H1 (cell line): ENCODE measurements around the gene NSD2. TPM values are rescaled to one million over a fixed set of nuclear protein-coding genes. Genes with fewer than 3 reads are reported as not detected.

Experiments used
- BCL11A ChIP-seq, 2 experiments: IDR thresholded peaks; one replicate each; pipeline ENCODE4 v1.6.1; 2011; ENCODE audit warnings: low read depth in 2 of 2, low read length in 2 of 2, mild to moderate bottlenecking in 2 of 2
- CEBPB ChIP-seq: IDR thresholded peaks from 2 replicates; pipeline ENCODE4 v1.6.1; 2012; ENCODE audit warnings: low read depth, low read length
- FOSL1 ChIP-seq: IDR thresholded peaks from 2 replicates; pipeline ENCODE4 v1.6.1; 2011; ENCODE audit warnings: mild to moderate bottlenecking, low read depth, low read length, moderate library complexity; ENCODE audit not compliant: insufficient read depth
- HDAC2 ChIP-seq, 2 experiments: fragments of 300-600 bp in 1 of 2; sonication (generic) in 1 of 2; IDR thresholded peaks; 2 replicates each; pipeline ENCODE4 v1.6.1; 2011 to 2012; ENCODE audit warnings: low read depth in 2 of 2, low read length in 2 of 2, mild to moderate bottlenecking in 2 of 2, moderate library complexity in 2 of 2, borderline replicate concordance in 1 of 2, inconsistent platforms in 1 of 2
- JUN ChIP-seq: IDR thresholded peaks from 2 replicates; pipeline ENCODE4 v1.6.1; 2011; ENCODE audit warnings: low read depth, mild to moderate bottlenecking, improper control_type of control experiment, low read length
- JUND ChIP-seq: IDR thresholded peaks from 2 replicates; pipeline ENCODE4 v1.6.1; 2011; ENCODE audit warnings: mild to moderate bottlenecking, improper control_type of control experiment, low read length
- SIRT6 ChIP-seq: IDR thresholded peaks from one replicate; pipeline ENCODE4 v1.7.1; 2012; ENCODE audit warnings: low read length, inconsistent platforms
- polyA plus RNA-seq, 7 experiments: library from polyadenylated mRNA; depleted of rRNA in 3 of 7; stranded (reverse) in 5 of 7; unstranded in 2 of 7; fragments of >200 nt in 5 of 7; fragments of 200-250 nt in 2 of 7; gene quantifications; 1 replicate in 5 of 7; 2 replicates in 1 of 7; 4 replicates in 1 of 7; pipeline versions ENCODE4 v1.2.1 to v1.2.3, GENCODE V29; 2011 to 2013; ENCODE audit warnings: missing spikeins in 2 of 7, mixed read lengths in 2 of 7
- total RNA-seq: library from RNA; stranded (reverse); fragmentation: NEBNext Ultra II Directional; extraction: Animal tissue kit (Norgen Biotek cat#: 25700); gene quantifications from 2 replicates; pipeline ENCODE4 v1.2.1, GENCODE V29; 2021
- TF ChIP-seq, protein P1 (sequence below): fragments of 300-600 bp; sonication (generic); IDR thresholded peaks from 2 replicates; pipeline ENCODE4 v1.7.1; 2012; ENCODE audit warnings: low read length, moderate library complexity, mild to moderate bottlenecking, inconsistent platforms; ENCODE audit not compliant: insufficient replicate concordance
- TF ChIP-seq, protein P2 (sequence below): IDR thresholded peaks from 2 replicates; pipeline ENCODE4 v1.6.1; 2011; ENCODE audit warnings: low read depth, mild to moderate bottlenecking, low read length; ENCODE audit not compliant: insufficient read depth

The NSD2 gene
- total and polyA plus RNA-seq, 2 of the 8 experiments (the other 6 are each of a cell fraction or from before 2014, with no cell fraction given), result 26.7 to 129 TPM

DNA sequence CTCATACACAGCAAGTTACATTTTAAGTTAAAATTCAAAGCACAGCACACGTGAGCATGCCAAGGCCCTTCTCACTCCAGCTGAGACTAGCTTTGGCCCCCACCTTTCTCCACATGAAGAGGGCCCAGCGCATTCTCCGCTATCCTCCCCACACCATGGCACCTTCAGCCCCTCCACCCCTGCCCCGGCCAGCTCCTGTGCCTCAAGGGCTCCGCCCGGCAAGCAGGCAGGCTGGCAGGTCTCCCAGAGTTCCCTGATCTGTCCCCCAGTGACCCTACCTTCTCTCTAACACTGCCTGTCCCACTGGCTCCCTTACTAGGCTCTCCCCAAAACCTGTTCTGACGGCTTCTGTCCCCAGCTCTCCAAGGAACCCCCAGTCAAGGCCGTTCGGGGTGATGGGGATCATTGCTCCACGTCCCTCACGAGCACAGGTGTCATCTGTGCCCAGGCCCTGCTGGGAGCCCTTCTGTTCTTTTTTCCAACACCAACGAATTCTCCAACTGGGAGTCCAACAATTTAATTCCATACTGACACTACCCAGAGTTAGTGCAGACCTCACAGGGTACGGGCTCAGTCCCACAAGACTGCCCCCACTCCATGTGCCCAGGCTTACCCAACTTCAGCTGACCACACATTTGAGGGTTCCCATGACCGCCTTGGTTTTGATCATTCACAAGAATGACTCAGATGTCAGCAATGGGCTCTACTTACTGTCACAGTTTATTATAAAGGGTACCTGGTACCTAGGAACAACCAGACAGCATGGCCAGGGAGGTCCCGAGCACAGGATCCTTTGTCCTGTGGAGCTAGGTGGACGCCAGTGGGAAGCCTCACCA, 19.4 kb upstream of the NSD2 start (continued):
- TF ChIP-seq, protein P1, sequence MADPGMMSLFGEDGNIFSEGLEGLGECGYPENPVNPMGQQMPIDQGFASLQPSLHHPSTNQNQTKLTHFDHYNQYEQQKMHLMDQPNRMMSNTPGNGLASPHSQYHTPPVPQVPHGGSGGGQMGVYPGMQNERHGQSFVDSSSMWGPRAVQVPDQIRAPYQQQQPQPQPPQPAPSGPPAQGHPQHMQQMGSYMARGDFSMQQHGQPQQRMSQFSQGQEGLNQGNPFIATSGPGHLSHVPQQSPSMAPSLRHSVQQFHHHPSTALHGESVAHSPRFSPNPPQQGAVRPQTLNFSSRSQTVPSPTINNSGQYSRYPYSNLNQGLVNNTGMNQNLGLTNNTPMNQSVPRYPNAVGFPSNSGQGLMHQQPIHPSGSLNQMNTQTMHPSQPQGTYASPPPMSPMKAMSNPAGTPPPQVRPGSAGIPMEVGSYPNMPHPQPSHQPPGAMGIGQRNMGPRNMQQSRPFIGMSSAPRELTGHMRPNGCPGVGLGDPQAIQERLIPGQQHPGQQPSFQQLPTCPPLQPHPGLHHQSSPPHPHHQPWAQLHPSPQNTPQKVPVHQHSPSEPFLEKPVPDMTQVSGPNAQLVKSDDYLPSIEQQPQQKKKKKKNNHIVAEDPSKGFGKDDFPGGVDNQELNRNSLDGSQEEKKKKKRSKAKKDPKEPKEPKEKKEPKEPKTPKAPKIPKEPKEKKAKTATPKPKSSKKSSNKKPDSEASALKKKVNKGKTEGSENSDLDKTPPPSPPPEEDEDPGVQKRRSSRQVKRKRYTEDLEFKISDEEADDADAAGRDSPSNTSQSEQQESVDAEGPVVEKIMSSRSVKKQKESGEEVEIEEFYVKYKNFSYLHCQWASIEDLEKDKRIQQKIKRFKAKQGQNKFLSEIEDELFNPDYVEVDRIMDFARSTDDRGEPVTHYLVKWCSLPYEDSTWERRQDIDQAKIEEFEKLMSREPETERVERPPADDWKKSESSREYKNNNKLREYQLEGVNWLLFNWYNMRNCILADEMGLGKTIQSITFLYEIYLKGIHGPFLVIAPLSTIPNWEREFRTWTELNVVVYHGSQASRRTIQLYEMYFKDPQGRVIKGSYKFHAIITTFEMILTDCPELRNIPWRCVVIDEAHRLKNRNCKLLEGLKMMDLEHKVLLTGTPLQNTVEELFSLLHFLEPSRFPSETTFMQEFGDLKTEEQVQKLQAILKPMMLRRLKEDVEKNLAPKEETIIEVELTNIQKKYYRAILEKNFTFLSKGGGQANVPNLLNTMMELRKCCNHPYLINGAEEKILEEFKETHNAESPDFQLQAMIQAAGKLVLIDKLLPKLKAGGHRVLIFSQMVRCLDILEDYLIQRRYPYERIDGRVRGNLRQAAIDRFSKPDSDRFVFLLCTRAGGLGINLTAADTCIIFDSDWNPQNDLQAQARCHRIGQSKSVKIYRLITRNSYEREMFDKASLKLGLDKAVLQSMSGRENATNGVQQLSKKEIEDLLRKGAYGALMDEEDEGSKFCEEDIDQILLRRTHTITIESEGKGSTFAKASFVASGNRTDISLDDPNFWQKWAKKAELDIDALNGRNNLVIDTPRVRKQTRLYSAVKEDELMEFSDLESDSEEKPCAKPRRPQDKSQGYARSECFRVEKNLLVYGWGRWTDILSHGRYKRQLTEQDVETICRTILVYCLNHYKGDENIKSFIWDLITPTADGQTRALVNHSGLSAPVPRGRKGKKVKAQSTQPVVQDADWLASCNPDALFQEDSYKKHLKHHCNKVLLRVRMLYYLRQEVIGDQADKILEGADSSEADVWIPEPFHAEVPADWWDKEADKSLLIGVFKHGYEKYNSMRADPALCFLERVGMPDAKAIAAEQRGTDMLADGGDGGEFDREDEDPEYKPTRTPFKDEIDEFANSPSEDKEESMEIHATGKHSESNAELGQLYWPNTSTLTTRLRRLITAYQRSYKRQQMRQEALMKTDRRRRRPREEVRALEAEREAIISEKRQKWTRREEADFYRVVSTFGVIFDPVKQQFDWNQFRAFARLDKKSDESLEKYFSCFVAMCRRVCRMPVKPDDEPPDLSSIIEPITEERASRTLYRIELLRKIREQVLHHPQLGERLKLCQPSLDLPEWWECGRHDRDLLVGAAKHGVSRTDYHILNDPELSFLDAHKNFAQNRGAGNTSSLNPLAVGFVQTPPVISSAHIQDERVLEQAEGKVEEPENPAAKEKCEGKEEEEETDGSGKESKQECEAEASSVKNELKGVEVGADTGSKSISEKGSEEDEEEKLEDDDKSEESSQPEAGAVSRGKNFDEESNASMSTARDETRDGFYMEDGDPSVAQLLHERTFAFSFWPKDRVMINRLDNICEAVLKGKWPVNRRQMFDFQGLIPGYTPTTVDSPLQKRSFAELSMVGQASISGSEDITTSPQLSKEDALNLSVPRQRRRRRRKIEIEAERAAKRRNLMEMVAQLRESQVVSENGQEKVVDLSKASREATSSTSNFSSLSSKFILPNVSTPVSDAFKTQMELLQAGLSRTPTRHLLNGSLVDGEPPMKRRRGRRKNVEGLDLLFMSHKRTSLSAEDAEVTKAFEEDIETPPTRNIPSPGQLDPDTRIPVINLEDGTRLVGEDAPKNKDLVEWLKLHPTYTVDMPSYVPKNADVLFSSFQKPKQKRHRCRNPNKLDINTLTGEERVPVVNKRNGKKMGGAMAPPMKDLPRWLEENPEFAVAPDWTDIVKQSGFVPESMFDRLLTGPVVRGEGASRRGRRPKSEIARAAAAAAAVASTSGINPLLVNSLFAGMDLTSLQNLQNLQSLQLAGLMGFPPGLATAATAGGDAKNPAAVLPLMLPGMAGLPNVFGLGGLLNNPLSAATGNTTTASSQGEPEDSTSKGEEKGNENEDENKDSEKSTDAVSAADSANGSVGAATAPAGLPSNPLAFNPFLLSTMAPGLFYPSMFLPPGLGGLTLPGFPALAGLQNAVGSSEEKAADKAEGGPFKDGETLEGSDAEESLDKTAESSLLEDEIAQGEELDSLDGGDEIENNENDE, result no peak
- TF ChIP-seq JUND, result no peak
- TF ChIP-seq HDAC2 (IDR thresholded peaks at IDR 0.05; ENCODE audit: borderline replicate concordance in 1 of 2, low read depth in 2 of 2, low read length in 2 of 2), result no peak
- TF ChIP-seq JUN, result no peak
- TF ChIP-seq CEBPB, result no peak
- TF ChIP-seq, protein P2, sequence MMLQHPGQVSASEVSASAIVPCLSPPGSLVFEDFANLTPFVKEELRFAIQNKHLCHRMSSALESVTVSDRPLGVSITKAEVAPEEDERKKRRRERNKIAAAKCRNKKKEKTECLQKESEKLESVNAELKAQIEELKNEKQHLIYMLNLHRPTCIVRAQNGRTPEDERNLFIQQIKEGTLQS, result no peak
- no peak for TF ChIP-seq FOSL1
- TF ChIP-seq SIRT6, result no peak
- TF ChIP-seq BCL11A (IDR thresholded peaks at IDR 0.05; ENCODE audit: low read depth in 2 of 2, low read length in 2 of 2), result no peak
